ENCODE results near the gene SPTSSB.

Gene SPTSSB, protein sequence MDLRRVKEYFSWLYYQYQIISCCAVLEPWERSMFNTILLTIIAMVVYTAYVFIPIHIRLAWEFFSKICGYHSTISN

GRCh38 chr3:161371441-161372320 lies at the start of gene SPTSSB:
Gene SPTSSB, minus strand, starts transcription at chr3:161371517. Its CDS starts 25,194 bp downstream, at chr3:161346323.
- DNase-seq (ENCODE audit: low read depth): peak; percentile 36

GRCh38 chr3:161420746-161421145 lies 49.4 kb upstream of the SPTSSB start:
- no peak for DNase-seq (ENCODE audit: low read depth)

DNA sequence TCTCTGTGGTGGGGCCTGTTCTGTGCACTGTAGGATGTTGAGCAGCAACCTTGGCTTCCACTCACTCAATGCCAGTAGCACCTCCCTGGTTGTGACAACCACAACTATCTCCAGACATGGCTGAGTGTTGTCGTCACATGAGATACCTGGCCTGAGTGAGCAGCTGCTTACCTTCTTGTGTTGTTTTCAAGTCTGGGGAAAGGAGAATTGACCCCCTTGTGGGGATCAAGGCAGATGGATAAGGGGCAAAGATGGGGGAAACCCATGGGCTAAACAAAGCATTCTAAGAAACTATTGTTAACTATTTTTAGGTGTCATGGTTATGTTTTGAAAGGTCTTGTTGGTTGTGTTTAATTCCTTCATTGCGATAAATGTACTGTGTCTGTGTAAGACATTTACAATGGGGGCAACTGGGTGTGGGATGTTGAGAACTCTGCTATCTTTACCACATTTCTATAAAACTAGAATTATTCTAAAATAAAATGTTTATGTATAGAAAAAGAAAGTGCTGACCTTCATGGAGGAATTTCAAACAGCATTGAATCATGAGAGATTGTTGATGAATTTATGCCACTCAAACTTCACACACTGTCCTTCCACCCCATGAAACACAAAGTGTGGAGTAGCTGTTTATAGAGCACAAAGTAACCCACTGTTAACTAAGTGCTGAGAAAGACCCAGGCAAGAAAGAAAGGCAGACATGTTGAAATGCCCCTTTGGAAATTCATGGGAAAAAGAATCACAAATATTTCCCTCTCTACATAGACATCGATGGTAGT lies 48.4 kb upstream of the SPTSSB start:
- DNase-seq (ENCODE audit: low read depth): no peak

DNA sequence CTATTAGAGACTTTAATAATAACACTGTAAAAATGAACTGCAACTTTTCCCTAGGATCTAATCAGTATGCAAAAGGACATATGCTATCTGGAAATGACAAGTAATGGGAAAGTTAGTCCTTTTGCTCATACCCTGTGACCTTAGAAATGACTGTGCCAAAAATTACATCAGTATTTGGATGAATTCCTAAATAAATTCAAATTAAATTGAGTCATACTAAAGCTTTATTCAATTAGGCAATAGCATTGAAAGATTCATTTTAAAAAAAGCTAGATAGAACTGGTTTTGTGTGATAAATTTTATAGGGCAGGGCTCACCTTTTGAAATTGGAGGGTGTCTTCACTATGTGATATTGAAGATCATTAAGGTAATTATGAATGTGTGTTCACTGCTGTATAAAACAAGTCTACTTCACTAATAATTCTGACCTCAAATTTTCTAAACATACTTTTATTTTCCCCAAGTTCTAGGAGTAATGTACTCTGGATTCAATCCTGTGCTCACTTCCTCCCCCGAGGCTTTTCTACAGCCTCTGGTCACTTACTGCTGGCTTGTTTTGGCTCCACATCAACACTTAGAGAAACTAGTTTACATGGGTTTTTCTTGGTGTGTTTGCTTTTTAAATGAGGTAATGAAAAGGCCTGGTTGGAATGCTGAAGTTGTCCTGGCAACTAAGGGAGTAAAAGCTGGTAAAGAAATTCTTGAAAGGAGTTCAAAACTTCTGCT lies 44.4 kb upstream of the SPTSSB start:
- no peak for DNase-seq (ENCODE audit: low read depth)

DNA sequence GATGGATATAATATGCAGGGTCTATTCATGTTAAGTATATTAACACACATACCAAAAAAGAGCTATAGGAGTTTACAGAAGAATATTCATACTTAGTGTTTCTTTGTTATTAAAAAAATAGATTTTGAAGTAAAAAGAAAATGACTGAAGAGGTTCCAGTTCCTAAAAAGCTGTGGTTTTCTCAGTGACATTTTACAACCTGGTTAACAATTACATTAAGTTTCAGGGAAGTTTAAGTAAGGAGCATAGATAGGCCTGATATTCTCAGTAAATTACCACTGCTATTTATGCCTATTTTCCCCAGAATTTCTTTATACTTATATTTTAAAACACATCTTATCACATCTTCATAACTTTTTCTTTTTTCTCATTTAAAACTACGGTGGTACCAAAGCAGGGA lies 43.6 kb upstream of the SPTSSB start:
- no peak for DNase-seq (ENCODE audit: low read depth)

- no peak for DNase-seq (ENCODE audit: low read depth)
These were observed 42.5 kb upstream of the SPTSSB start for GRCh38 chr3:161413855-161414210.

GRCh38 chr3:161413127-161413854 lies 42.0 kb upstream of the SPTSSB start:
- DNase-seq (ENCODE audit: low read depth): no peak

DNA sequence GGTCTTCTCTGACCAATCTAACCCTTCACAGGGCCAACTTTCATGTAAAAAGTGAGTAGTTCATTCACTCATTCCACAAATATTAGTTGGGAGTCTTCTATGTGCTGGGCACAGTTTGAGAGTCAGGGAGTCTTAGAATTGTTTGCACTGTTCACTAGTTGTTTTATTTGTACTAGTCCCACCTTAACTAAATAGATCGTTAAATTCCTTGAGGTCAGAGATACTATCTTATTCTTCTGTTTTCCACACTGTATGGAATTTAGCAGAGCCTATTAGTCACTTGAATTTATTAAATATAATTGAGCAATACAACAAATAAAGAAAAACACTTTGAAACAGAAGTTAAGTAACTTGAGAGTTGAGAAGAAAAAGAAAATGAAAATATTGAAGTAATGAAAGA lies 40.8 kb upstream of the SPTSSB start:
- no peak for DNase-seq (ENCODE audit: low read depth)

GRCh38 chr3:161409858-161410257 lies 38.5 kb upstream of the SPTSSB start:
- DNase-seq (ENCODE audit: low read depth): no peak

DNA sequence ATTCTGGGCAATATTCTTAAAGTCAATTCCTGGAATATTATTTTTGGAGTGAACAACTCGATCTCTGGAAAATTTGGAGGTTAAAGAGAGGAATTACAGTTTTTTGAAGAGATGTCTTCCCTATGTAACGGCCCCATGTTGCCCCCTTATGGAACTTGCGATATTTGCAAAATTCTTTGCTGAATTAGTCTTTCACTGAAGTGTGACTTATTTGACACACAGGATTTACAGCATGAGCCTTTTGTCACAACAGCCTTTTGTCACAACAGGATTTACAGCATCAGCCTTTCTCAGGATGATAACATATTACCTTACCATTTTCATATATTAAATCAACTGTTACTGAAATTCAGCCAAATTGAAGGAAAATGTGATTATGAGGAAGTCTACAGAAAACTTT lies 37.8 kb upstream of the SPTSSB start:
- DNase-seq (ENCODE audit: low read depth): no peak

GRCh38 chr3:161406594-161407555 lies 35.6 kb upstream of the SPTSSB start:
- no peak for DNase-seq (ENCODE audit: low read depth)

- DNase-seq (ENCODE audit: low read depth): no peak
These were observed 34.5 kb upstream of the SPTSSB start for GRCh38 chr3:161405836-161406235.

DNA sequence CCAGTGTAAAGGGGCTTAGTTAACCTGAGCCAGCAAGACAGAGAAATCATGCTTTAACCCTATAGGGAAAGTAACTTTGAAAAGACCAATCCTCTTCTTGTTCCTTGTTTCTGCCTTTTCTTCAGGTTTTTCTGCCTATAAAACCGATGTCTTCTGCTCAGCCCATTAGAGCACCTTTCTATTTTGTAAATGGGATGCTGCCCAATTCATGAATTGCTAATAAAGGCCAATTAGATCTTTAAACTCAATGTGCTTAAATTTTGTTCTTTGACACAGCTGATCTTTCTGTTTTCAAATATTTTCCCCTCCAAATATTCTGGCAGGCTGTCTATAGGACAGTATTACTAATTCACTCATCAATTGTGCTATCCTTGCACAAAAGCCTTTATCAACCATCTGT lies 33.8 kb upstream of the SPTSSB start:
- no peak for DNase-seq (ENCODE audit: low read depth)

GRCh38 chr3:161403251-161403650 lies 31.9 kb upstream of the SPTSSB start:
- DNase-seq (ENCODE audit: low read depth): no peak

- no peak for DNase-seq (ENCODE audit: low read depth)
These were observed 30.1 kb upstream of the SPTSSB start for GRCh38 chr3:161401389-161401788.

GRCh38 chr3:161400650-161401049 lies 29.3 kb upstream of the SPTSSB start:
- DNase-seq (ENCODE audit: low read depth): no peak

GRCh38 chr3:161395115-161396012 lies 24.0 kb upstream of the SPTSSB start:
- DNase-seq (ENCODE audit: low read depth): no peak

- no peak for DNase-seq (ENCODE audit: low read depth)
These were observed 22.5 kb upstream of the SPTSSB start for GRCh38 chr3:161393803-161394202.

- DNase-seq (ENCODE audit: low read depth): no peak
These were observed 22.0 kb upstream of the SPTSSB start for GRCh38 chr3:161393310-161393709.

GRCh38 chr3:161392853-161393252 lies 21.5 kb upstream of the SPTSSB start:
- DNase-seq (ENCODE audit: low read depth): no peak

Measured in stimulated activated CD8-positive, alpha-beta memory T cell treated with anti-CD3 and anti-CD28 coated beads, Interleukin-12 subunit alpha, Interleukin-12 subunit beta, amount 100 ng/mL, for 4 hours (primary cell).